HCT116 (cell line): ENCODE results near the gene C3orf70. TPM values are rescaled to one million over a fixed set of nuclear protein-coding genes. Genes with fewer than 3 reads are reported as not detected.

Source experiments
- ATAC-seq: fragments of 200-7000 bp; cut with Tn5 transposase; 2 replicates; pipeline ENCODE4 v1.9.1; 2020; ENCODE audit warnings: mild to moderate bottlenecking, moderate library complexity
- BruUV-seq: library from RNA; stranded (reverse); fragments of 400-500 nt; replicated peaks from 2 replicates; lab custom pipeline; 2021; lab: Mats Ljungman, UMichigan
- CTCF ChIA-PET: fragments of 300-600 bp; sonication (Branson Sonifier 250); formaldehyde crosslinking; loops from one replicate; lab custom pipeline; 2021; ENCODE audit warnings: antibody characterized with exemption; lab: Charles Lee
- POLR2A ChIA-PET: fragments of 300-600, 350-600 bp; sonication (Branson Sonifier 250); formaldehyde crosslinking; loops from one replicate; lab custom pipeline; 2021; ENCODE audit warnings: antibody characterized with exemption; lab: Charles Lee
- RAD21 ChIA-PET, 2 experiments: fragments of 300-600 bp; sonication (Branson Sonifier 250); formaldehyde crosslinking; loops; one replicate each; lab custom pipeline; 2023; ENCODE audit warnings: low total read pairs in 2 of 2; ENCODE audit not compliant: uncharacterized antibody in 2 of 2, unreplicated experiment in 2 of 2, low non-redundant PET in 1 of 2; lab: Charles Lee
- DNase-seq: peaks from one replicate; pipeline ENCODE4 v3.0.0-alpha.2; 2010; ENCODE audit warnings: low read depth, low spot score
- H2AFZ ChIP-seq: fragments of 200-600 bp; shearing (Covaris generic), sonication (generic); 2 replicates; pipeline ENCODE4 v1.6.1; 2017; ENCODE audit warnings: low read depth, mixed run types, mixed read lengths, antibody characterized with exemption, low read length; ENCODE audit not compliant: poor library complexity, severe bottlenecking
- H3K27ac ChIP-seq: 2 replicates; pipeline ENCODE4 v1.5.1; 2012; ENCODE audit warnings: low read depth, low read length
- H3K27me3 ChIP-seq: fragments of 200-600 bp; sonication (generic); 2 replicates; pipeline ENCODE4 v1.6.1; 2016; ENCODE audit warnings: mixed run types, low read length, mixed read lengths; ENCODE audit not compliant: insufficient read depth
- H3K36me3 ChIP-seq, 2 experiments: fragments of 200-500 bp in 1 of 2; fragments of 200-600 bp in 1 of 2; sonication (Bioruptor generic) in 1 of 2; sonication (generic) in 1 of 2; 2 replicates each; pipeline versions ENCODE4 v1.5.1 to v1.6.1; 2014 to 2016; ENCODE audit warnings: low read length in 2 of 2, inconsistent platforms in 1 of 2, mixed read lengths in 1 of 2, mixed run types in 1 of 2; ENCODE audit not compliant: insufficient read depth in 2 of 2, control insufficient read depth in 1 of 2
- H3K4me1 ChIP-seq, 2 experiments: fragments of 200-600 bp in 1 of 2; sonication (generic) in 1 of 2; 2 replicates each; pipeline versions ENCODE4 v1.5.1 to v1.6.1; 2012 to 2017; ENCODE audit warnings: low read length in 2 of 2, inconsistent platforms in 1 of 2, mild to moderate bottlenecking in 1 of 2, mixed read lengths in 1 of 2, mixed run types in 1 of 2, moderate library complexity in 1 of 2; ENCODE audit not compliant: insufficient read depth in 2 of 2, control insufficient read depth in 1 of 2
- H3K4me2 ChIP-seq: fragments of 200-600 bp; sonication (generic); 2 replicates; pipeline ENCODE4 v1.6.1; 2017; ENCODE audit warnings: mixed run types, low read length, mixed read lengths
- H3K4me3 ChIP-seq, 2 experiments: fragments of 200-600 bp in 1 of 2; sonication (generic) in 1 of 2; replicated peaks in 1 of 2; 2 replicates each; pipeline ENCODE4 v1.5.1; 2011 to 2016; ENCODE audit warnings: low read length in 2 of 2, control low read depth in 1 of 2, low read depth in 1 of 2, mild to moderate bottlenecking in 1 of 2, mixed read lengths in 1 of 2, mixed run types in 1 of 2
- H3K79me2 ChIP-seq: fragments of 200-600 bp; sonication (generic); 2 replicates; pipeline ENCODE4 v1.6.1; 2017; ENCODE audit warnings: mild to moderate bottlenecking, mixed run types, low read length, moderate library complexity, mixed read lengths; ENCODE audit not compliant: insufficient read depth
- H3K9ac ChIP-seq: fragments of 200-600 bp; sonication (generic); 2 replicates; pipeline ENCODE4 v1.6.1; 2016; ENCODE audit warnings: low read length, mixed read lengths
- H3K9me2 ChIP-seq: fragments of 200-600 bp; sonication (generic), shearing (Covaris generic); 2 replicates; pipeline ENCODE4 v1.6.1; 2017; ENCODE audit warnings: mixed run types, mild to moderate bottlenecking, moderate library complexity; ENCODE audit not compliant: insufficient read depth
- H3K9me3 ChIP-seq, 2 experiments: fragments of 200-500 bp in 1 of 2; fragments of 200-600 bp in 1 of 2; sonication (Bioruptor generic) in 1 of 2; sonication (generic) in 1 of 2; 2 replicates each; pipeline ENCODE4 v1.6.1; 2014 to 2017; ENCODE audit warnings: low read length in 2 of 2, mixed read lengths in 2 of 2, inconsistent platforms in 1 of 2, low read depth in 1 of 2, mild to moderate bottlenecking in 1 of 2, mixed run types in 1 of 2, moderate library complexity in 1 of 2; ENCODE audit not compliant: control insufficient read depth in 1 of 2, insufficient read depth in 1 of 2
- H4K20me1 ChIP-seq: fragments of 200-600 bp; sonication (generic), shearing (Covaris generic); 2 replicates; pipeline ENCODE4 v1.6.1; 2017; ENCODE audit warnings: mixed run types, mild to moderate bottlenecking, moderate library complexity; ENCODE audit not compliant: insufficient read depth
- EGR1 ChIP-seq: IDR thresholded peaks from 2 replicates; pipeline ENCODE4 v1.6.1; 2012; ENCODE audit warnings: low read depth
- EZH2 ChIP-seq: fragments of 200-600 bp; sonication (generic); IDR thresholded peaks from 2 replicates; pipeline ENCODE4 v1.6.1; 2017; ENCODE audit warnings: antibody characterized with exemption, mixed run types
- EZH2phosphoT487 ChIP-seq: fragments of 200-600 bp; IDR thresholded peaks from 2 replicates; pipeline ENCODE4 v1.6.1; 2018; ENCODE audit warnings: antibody characterized with exemption, borderline replicate concordance
- JUND ChIP-seq: IDR thresholded peaks from 2 replicates; pipeline ENCODE4 v1.6.1; 2012
- POLR2A ChIP-seq: IDR thresholded peaks from 2 replicates; pipeline ENCODE4 v1.7.0; 2011; ENCODE audit warnings: borderline replicate concordance; ENCODE audit not compliant: insufficient read depth, insufficient read length; ENCODE audit errors: extremely low read depth
- POLR2AphosphoS5 ChIP-seq: IDR thresholded peaks from 2 replicates; pipeline ENCODE4 v1.6.1; 2011; ENCODE audit warnings: mild to moderate bottlenecking, low read depth, low read length, moderate library complexity
- RAD21 ChIP-seq: IDR thresholded peaks from 2 replicates; pipeline ENCODE4 v1.6.1; 2012; ENCODE audit warnings: low read depth, mild to moderate bottlenecking
- SIN3A ChIP-seq: IDR thresholded peaks from 2 replicates; pipeline ENCODE4 v1.6.1; 2012; ENCODE audit warnings: low read depth
- SRF ChIP-seq: IDR thresholded peaks from 2 replicates; pipeline ENCODE4 v1.6.1; 2012; ENCODE audit warnings: low read depth
- TCF7L2 ChIP-seq: IDR thresholded peaks from 2 replicates; pipeline ENCODE4 v1.7.0; 2011; ENCODE audit warnings: borderline replicate concordance, inconsistent platforms; ENCODE audit not compliant: insufficient read depth, insufficient read length; ENCODE audit errors: extremely low read depth
- ZFX ChIP-seq: fragments of 450-650 bp; IDR thresholded peaks from 2 replicates; pipeline ENCODE4 v1.6.1; 2017
- ZNF274 ChIP-seq: fragments of 200-500 bp; sonication (Bioruptor generic); IDR thresholded peaks from 2 replicates; pipeline ENCODE4 v1.6.1; 2014; ENCODE audit warnings: mild to moderate bottlenecking, low read depth, low read length, inconsistent platforms
- intact Hi-C: fragments of 100-400 bp; cut with micrococcal nuclease; formaldehyde crosslinking; loops from 2 replicates; pipeline ENCODE4 v1.10.0; 2022
- total RNA-seq: library from RNA; stranded (reverse); gene quantifications from one replicate; pipeline ENCODE4 v1.2.1, GENCODE V29; 2021; ENCODE audit not compliant: unreplicated experiment
- TF ChIP-seq, protein P1 (sequence below): IDR thresholded peaks from 2 replicates; pipeline ENCODE4 v1.6.1; 2012
- TF ChIP-seq, protein P2 (sequence below): IDR thresholded peaks from 2 replicates; pipeline ENCODE4 v1.6.1; 2011; ENCODE audit warnings: mild to moderate bottlenecking, low read length, moderate library complexity; ENCODE audit not compliant: insufficient replicate concordance; ENCODE audit errors: extremely low read depth
- TF ChIP-seq, protein P3 (sequence below): IDR thresholded peaks from 2 replicates; pipeline ENCODE4 v1.6.1; 2012
- TF ChIP-seq, protein P4 (sequence below): IDR thresholded peaks from 2 replicates; pipeline ENCODE4 v1.6.1; 2012; ENCODE audit warnings: low read depth
- TF ChIP-seq, protein P5 (sequence below), 3 experiments: fragments of 200-600 bp in 1 of 3; sonication (generic) in 1 of 3; IDR thresholded peaks in 2 of 3; conservative IDR thresholded peaks in 1 of 3; 2 replicates each; pipeline ENCODE4 v1.5.1; 2012 to 2017; ENCODE audit warnings: low read depth in 2 of 3, low read length in 2 of 3, antibody characterized with exemption in 1 of 3, borderline replicate concordance in 1 of 3, control low read depth in 1 of 3, mild to moderate bottlenecking in 1 of 3, mixed read lengths in 1 of 3, mixed run types in 1 of 3, moderate library complexity in 1 of 3; ENCODE audit not compliant: insufficient read depth in 1 of 3

Gene C3orf70
- total RNA-seq, 1 experiment from 2014 or later = not detected

DNA sequence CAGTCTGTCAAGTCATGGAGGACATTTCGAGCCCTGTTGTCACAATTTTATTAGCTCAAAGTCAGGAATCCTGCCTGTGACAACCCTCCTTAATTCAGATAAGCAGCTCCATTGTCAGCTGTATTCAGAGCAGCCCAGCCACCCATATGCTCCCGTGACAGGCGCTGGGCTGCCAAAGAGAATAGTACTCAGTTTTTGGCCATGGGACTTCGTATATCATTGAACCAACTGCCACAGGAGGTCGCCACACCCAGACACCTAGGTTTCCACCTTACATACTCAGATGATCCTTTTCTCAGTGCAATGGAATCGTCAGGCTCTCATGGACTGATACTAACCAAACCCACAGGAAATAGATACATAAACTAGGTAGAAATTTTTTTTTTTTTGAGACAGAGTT lies 100.2 kb downstream of the C3orf70 start:
- Histone ChIP-seq H3K79me2 (no peaks in the 10 kb centered on the region), H3K9me2 (no peaks in the 10 kb centered on the region), H3K9ac (no peak overlapping the region), H3K4me1 (no peaks in the 10 kb centered on the region), H3K36me3 (0 out of 4 replicates have a peak, but pooled peaks cover 0 to 2% of the 10 kb centered on the region in 2 experiments), H2AFZ (no peak overlapping the region), H3K4me2 (no peak overlapping the region), H4K20me1 (no peaks in the 10 kb centered on the region), H3K9me3 (no peaks in the 10 kb centered on the region), H3K27me3 (no peaks in the 10 kb centered on the region), H3K27ac (no peak overlapping the region), H3K4me3 (no peak overlapping the region)
- no peak for ATAC-seq
- no peak for DNase-seq
- TF ChIP-seq EGR1 (no peak), SIN3A (no peak), SRF (no peak), EZH2phosphoT487 (no peak), TCF7L2 (no peak), EZH2 (no peak), ZFX (no peak), POLR2AphosphoS5 (no peak), RAD21 (no peak), JUND (no peak), POLR2A (no peak), ZNF274 (no peak)
- TF ChIP-seq, protein P1, sequence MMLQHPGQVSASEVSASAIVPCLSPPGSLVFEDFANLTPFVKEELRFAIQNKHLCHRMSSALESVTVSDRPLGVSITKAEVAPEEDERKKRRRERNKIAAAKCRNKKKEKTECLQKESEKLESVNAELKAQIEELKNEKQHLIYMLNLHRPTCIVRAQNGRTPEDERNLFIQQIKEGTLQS = no peak
- TF ChIP-seq, protein P2, sequence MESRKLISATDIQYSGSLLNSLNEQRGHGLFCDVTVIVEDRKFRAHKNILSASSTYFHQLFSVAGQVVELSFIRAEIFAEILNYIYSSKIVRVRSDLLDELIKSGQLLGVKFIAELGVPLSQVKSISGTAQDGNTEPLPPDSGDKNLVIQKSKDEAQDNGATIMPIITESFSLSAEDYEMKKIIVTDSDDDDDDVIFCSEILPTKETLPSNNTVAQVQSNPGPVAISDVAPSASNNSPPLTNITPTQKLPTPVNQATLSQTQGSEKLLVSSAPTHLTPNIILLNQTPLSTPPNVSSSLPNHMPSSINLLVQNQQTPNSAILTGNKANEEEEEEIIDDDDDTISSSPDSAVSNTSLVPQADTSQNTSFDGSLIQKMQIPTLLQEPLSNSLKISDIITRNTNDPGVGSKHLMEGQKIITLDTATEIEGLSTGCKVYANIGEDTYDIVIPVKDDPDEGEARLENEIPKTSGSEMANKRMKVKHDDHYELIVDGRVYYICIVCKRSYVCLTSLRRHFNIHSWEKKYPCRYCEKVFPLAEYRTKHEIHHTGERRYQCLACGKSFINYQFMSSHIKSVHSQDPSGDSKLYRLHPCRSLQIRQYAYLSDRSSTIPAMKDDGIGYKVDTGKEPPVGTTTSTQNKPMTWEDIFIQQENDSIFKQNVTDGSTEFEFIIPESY = no peak
- TF ChIP-seq, protein P3, sequence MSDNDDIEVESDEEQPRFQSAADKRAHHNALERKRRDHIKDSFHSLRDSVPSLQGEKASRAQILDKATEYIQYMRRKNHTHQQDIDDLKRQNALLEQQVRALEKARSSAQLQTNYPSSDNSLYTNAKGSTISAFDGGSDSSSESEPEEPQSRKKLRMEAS = no peak
- TF ChIP-seq, protein P4, sequence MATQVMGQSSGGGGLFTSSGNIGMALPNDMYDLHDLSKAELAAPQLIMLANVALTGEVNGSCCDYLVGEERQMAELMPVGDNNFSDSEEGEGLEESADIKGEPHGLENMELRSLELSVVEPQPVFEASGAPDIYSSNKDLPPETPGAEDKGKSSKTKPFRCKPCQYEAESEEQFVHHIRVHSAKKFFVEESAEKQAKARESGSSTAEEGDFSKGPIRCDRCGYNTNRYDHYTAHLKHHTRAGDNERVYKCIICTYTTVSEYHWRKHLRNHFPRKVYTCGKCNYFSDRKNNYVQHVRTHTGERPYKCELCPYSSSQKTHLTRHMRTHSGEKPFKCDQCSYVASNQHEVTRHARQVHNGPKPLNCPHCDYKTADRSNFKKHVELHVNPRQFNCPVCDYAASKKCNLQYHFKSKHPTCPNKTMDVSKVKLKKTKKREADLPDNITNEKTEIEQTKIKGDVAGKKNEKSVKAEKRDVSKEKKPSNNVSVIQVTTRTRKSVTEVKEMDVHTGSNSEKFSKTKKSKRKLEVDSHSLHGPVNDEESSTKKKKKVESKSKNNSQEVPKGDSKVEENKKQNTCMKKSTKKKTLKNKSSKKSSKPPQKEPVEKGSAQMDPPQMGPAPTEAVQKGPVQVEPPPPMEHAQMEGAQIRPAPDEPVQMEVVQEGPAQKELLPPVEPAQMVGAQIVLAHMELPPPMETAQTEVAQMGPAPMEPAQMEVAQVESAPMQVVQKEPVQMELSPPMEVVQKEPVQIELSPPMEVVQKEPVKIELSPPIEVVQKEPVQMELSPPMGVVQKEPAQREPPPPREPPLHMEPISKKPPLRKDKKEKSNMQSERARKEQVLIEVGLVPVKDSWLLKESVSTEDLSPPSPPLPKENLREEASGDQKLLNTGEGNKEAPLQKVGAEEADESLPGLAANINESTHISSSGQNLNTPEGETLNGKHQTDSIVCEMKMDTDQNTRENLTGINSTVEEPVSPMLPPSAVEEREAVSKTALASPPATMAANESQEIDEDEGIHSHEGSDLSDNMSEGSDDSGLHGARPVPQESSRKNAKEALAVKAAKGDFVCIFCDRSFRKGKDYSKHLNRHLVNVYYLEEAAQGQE = no peak
- TF ChIP-seq, protein P5, sequence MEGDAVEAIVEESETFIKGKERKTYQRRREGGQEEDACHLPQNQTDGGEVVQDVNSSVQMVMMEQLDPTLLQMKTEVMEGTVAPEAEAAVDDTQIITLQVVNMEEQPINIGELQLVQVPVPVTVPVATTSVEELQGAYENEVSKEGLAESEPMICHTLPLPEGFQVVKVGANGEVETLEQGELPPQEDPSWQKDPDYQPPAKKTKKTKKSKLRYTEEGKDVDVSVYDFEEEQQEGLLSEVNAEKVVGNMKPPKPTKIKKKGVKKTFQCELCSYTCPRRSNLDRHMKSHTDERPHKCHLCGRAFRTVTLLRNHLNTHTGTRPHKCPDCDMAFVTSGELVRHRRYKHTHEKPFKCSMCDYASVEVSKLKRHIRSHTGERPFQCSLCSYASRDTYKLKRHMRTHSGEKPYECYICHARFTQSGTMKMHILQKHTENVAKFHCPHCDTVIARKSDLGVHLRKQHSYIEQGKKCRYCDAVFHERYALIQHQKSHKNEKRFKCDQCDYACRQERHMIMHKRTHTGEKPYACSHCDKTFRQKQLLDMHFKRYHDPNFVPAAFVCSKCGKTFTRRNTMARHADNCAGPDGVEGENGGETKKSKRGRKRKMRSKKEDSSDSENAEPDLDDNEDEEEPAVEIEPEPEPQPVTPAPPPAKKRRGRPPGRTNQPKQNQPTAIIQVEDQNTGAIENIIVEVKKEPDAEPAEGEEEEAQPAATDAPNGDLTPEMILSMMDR (IDR thresholded peaks at IDR 0.05 in 2 of 3, conservative IDR thresholded peaks at IDR 0.05 in 1 of 3; ENCODE audit: borderline replicate concordance in 1 of 3, insufficient read depth in 1 of 3, low read depth in 2 of 3, low read length in 2 of 3) = no peak
- no TSS peak for BruUV-seq
- CTCF ChIA-PET = no interaction called here
- intact Hi-C loops = no loop called here
- POLR2A ChIA-PET = no interaction called here
- RAD21 ChIA-PET = no interaction called here
